ENCODE results near the gene THBD.

GRCh38 chr20:23058240-23058639 lies 8.8 kb upstream of the THBD start:
- TF ChIP-seq, protein P1, sequence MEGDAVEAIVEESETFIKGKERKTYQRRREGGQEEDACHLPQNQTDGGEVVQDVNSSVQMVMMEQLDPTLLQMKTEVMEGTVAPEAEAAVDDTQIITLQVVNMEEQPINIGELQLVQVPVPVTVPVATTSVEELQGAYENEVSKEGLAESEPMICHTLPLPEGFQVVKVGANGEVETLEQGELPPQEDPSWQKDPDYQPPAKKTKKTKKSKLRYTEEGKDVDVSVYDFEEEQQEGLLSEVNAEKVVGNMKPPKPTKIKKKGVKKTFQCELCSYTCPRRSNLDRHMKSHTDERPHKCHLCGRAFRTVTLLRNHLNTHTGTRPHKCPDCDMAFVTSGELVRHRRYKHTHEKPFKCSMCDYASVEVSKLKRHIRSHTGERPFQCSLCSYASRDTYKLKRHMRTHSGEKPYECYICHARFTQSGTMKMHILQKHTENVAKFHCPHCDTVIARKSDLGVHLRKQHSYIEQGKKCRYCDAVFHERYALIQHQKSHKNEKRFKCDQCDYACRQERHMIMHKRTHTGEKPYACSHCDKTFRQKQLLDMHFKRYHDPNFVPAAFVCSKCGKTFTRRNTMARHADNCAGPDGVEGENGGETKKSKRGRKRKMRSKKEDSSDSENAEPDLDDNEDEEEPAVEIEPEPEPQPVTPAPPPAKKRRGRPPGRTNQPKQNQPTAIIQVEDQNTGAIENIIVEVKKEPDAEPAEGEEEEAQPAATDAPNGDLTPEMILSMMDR (IDR thresholded peaks at IDR 0.05; ENCODE audit: poor library complexity), result no peak
- no peak for TF ChIP-seq EZH2 (IDR thresholded peaks at IDR 0.05; ENCODE audit: borderline replicate concordance)
